Chondrocyte (in vitro differentiated cells): ENCODE measurements around the gene TFPT. TPM values are rescaled to one million over a fixed set of nuclear protein-coding genes. Genes with fewer than 3 reads are reported as not detected.
"Not testable (repeated sequence)": the region's sequence is repeated elsewhere in the genome, so short reads cannot be mapped to it uniquely, and the experiment has no call there.

Experiments used
- DNase-seq: peaks from one replicate; pipeline ENCODE4 v3.0.0; 2021; ENCODE audit warnings: mixed read lengths, low spot score
- H3K27ac Mint-ChIP-seq: one replicate; pipeline ENCODE4 v1.8.0; 2021; ENCODE audit warnings: mild to moderate bottlenecking, moderate library complexity, mixed read lengths; ENCODE audit not compliant: unreplicated experiment
- H3K27me3 Mint-ChIP-seq: 2 replicates; pipeline ENCODE4 v1.8.0; 2021; ENCODE audit warnings: low read depth, mixed read lengths
- H3K36me3 Mint-ChIP-seq: 2 replicates; pipeline ENCODE4 v1.8.0; 2021; ENCODE audit warnings: low read depth, mixed read lengths
- H3K4me1 Mint-ChIP-seq: 2 replicates; pipeline ENCODE4 v1.8.0; 2021; ENCODE audit warnings: low read depth, mild to moderate bottlenecking, mixed read lengths
- H3K4me3 Mint-ChIP-seq: one replicate; pipeline ENCODE4 v1.8.0; 2021; ENCODE audit warnings: mild to moderate bottlenecking, moderate library complexity, mixed read lengths; ENCODE audit not compliant: unreplicated experiment
- H3K9me3 Mint-ChIP-seq: 2 replicates; pipeline ENCODE4 v1.8.0; 2021; ENCODE audit warnings: low read depth, mixed read lengths
- CTCF ChIP-seq: fragments of 200-600 bp; sonication (generic); IDR thresholded peaks from 2 replicates; pipeline ENCODE4 v1.5.0; 2021; ENCODE audit warnings: antibody characterized with exemption, mild to moderate bottlenecking, moderate library complexity
- total RNA-seq: library from RNA; stranded (reverse); gene quantifications from 3 replicates; pipeline ENCODE4 v1.2.1, GENCODE V29; 2021

Gene TFPT
- total RNA-seq, 1 donor from 2014 or later: 28.5 TPM

- H3K27ac Mint-ChIP-seq: no peak overlapping the region
- no peak for TF ChIP-seq CTCF
- H3K36me3 Mint-ChIP-seq: peaks cover 13% of the 10 kb centered on the region
- H3K4me1 Mint-ChIP-seq: peaks cover 11% of the 10 kb centered on the region
- H3K4me3 Mint-ChIP-seq: no peak overlapping the region
- DNase-seq: peak; percentile 47
- no peaks in the 10 kb centered on the region for H3K9me3 Mint-ChIP-seq
- H3K27me3 Mint-ChIP-seq: no peaks in the 10 kb centered on the region
These were observed 10.3 kb downstream of the TFPT start for GRCh38 chr19:54104998-54105715.

DNA sequence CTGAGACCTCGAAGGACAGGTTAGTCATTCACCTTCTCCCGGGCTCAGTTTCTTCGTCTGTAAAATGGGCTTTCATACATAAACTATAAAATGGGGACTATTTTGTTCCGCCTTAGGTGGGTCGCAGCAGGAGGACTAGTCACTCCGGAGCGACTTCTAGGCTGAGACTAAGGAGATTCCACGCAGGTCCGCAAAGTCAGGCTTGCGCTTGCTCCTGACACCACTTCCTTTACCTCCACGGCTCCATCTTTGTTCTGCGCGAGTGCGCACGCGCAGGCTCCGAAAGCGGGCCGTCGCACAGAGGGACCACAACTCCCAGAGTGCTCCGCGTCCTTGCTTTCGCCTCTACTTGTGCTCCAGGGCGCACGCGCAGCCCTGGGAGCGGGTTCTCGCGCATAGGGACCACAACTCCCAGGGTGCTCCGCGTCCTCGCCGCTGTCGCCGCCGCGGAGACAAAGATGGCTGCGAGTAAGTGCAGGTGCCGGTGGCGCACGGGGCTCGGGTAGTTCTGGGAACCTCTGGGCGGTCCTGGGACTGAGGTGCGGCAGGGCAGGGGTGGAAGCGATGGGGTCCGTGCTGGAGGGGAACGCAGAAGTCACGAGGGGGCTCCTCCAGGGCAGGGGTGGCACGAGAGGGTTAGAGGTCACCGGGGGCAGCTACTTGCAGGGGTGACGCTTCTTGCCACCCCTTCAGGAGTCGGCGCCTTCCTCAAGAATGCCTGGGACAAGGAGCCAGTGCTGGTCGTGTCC, 12.9 kb downstream of the TFPT start, which contains the start of gene NDUFA3:
Gene NDUFA3 (plus strand): TSS at position 435 of the 749 bp plus-strand sequence. CDS start 24 bp downstream, at position 459.
- H3K27ac Mint-ChIP-seq: peak within 1 kb of the TSS; percentile 89
- DNase-seq: peak; percentile 99
- no peak for TF ChIP-seq CTCF
- H3K9me3 Mint-ChIP-seq: no peaks in the 10 kb centered on the region
- H3K4me3 Mint-ChIP-seq: peak within 1 kb of the TSS; percentile 97
- H3K27me3 Mint-ChIP-seq: no peaks in the 10 kb centered on the region
- H3K4me1 Mint-ChIP-seq: peaks cover 11% of the 10 kb centered on the region
- peaks cover 9% of the 10 kb centered on the region for H3K36me3 Mint-ChIP-seq

GRCh38 chr19:54100561-54100960, 14.9 kb downstream of the TFPT start, which contains the start of gene OSCAR:
TSS of gene OSCAR (minus strand) at chr19:54100803. CDS start at chr19:54100792, 11 bp downstream.
- H3K36me3 Mint-ChIP-seq: no peaks in the 10 kb centered on the region
- H3K9me3 Mint-ChIP-seq: no peaks in the 10 kb centered on the region
- no peak within 1 kb of the TSS for H3K27ac Mint-ChIP-seq
- TF ChIP-seq CTCF: no peak
- H3K27me3 Mint-ChIP-seq: peaks cover 2% of the 10 kb centered on the region
- peaks cover 20% of the 10 kb centered on the region for H3K4me1 Mint-ChIP-seq
- peak within 1 kb of the TSS; percentile 9 for H3K4me3 Mint-ChIP-seq
- peak; percentile 37 for DNase-seq

- DNase-seq: peak; percentile 2
- not testable (repeated sequence) for H3K9me3 Mint-ChIP-seq, H3K36me3 Mint-ChIP-seq, H3K27me3 Mint-ChIP-seq, H3K4me3 Mint-ChIP-seq, H3K27ac Mint-ChIP-seq
- peaks cover 20% of the 10 kb centered on the region for H3K4me1 Mint-ChIP-seq
These were observed 15.6 kb downstream of the TFPT start for GRCh38 chr19:54099903-54100255.

DNA sequence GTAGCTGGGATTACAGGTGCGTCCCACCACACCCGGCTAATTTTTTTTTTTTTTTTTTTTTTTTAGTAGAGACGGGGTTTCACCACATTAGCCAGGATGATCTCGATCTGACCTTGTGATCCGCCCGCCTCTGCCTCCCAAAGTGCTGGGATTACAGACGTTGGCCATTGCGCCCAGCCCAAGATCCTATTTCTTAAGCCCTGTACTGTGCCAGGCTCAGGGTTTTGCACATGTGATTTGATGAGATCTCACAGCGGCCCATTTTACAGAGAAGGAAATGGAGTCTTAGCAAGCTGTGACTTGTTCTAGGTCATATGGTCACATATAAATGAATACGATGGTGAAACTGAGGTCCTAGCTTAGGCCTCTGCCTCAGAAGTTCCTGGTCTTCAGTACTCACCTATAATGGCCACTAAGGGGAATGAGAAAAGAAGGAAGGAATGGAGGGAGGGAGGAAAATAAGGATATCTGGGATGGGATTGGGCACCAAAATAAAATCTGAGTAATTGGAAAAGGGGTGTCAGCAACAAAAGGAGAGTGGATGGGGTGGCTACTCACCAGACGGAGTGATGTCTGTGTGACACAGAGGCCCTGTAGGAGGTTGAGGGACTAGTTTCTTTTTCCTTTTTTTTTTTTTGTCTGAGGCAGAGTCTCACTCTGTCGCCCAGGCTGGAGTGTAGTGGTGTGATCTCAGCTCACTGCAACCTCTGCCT, 16.1 kb downstream of the TFPT start:
- no peaks in the 10 kb centered on the region for H3K9me3 Mint-ChIP-seq
- no peak for TF ChIP-seq CTCF
- no peak overlapping the region for H3K4me3 Mint-ChIP-seq
- H3K36me3 Mint-ChIP-seq: no peaks in the 10 kb centered on the region
- no peak overlapping the region for H3K27ac Mint-ChIP-seq
- H3K4me1 Mint-ChIP-seq: peaks cover 20% of the 10 kb centered on the region
- peaks cover 2% of the 10 kb centered on the region for H3K27me3 Mint-ChIP-seq
- peak; percentile 26 for DNase-seq
